HepG2 (cell line): Measurements from ENCODE around the gene EFCAB8.

Experiments used
- HDAC2 ChIP-seq: sonication (generic); formaldehyde crosslinking; IDR thresholded peaks from 2 replicates; pipeline ENCODE4 v1.4.0; 2020; ENCODE audit warnings: missing genetic modification reagents
- POLR2A ChIP-seq, 2 experiments: IDR thresholded peaks; 2 replicates each; pipeline ENCODE4 v1.6.1; 2011; ENCODE audit warnings: low read depth in 2 of 2, low read length in 2 of 2, mild to moderate bottlenecking in 1 of 2, moderate library complexity in 1 of 2; ENCODE audit not compliant: insufficient read depth in 1 of 2
- POLR2AphosphoS5 ChIP-seq: IDR thresholded peaks from 2 replicates; pipeline ENCODE4 v1.6.1; 2012; ENCODE audit warnings: low read depth, low read length
- SNRNP70 ChIP-seq: fragments of 200-400 bp; formaldehyde crosslinking; IDR thresholded peaks from 2 replicates; pipeline ENCODE4 v1.6.1; 2017; ENCODE audit warnings: mild to moderate bottlenecking, low read depth, low read length, moderate library complexity
- TBX3 ChIP-seq: fragments of 450-650 bp; IDR thresholded peaks from 2 replicates; pipeline ENCODE4 v1.6.1; 2017; ENCODE audit warnings: antibody characterized with exemption, mild to moderate bottlenecking, inconsistent platforms, borderline replicate concordance
- ZNF274 ChIP-seq: sonication (generic); formaldehyde crosslinking; IDR thresholded peaks from 2 replicates; pipeline ENCODE4 v1.5.1; 2020; ENCODE audit warnings: mild to moderate bottlenecking, missing genetic modification reagents
- ZNF572 ChIP-seq: sonication (generic); formaldehyde crosslinking; IDR thresholded peaks from 2 replicates; pipeline ENCODE4 v1.5.1; 2020; ENCODE audit warnings: mild to moderate bottlenecking, missing genetic modification reagents

- TF ChIP-seq TBX3 (no peak), ZNF572 (no peak), HDAC2 (CRISPR knock-in tag) (no peak), SNRNP70 (no peak), POLR2A (IDR thresholded peaks at IDR 0.05; ENCODE audit: insufficient read depth in 1 of 2, low read depth in 2 of 2, low read length in 2 of 2) (no peak), ZNF274 (CRISPR knock-in tag) (no peak), POLR2AphosphoS5 (no peak)
These were observed 99.9 kb downstream of the EFCAB8 start for GRCh38 chr20:32958574-32958973.
